Progenitor cell of endocrine pancreas (in vitro differentiated cells): ENCODE data around the gene WDR33. TPM values are rescaled to one million over a fixed set of nuclear protein-coding genes. Genes with fewer than 3 reads are reported as not detected.

Experiments used
- DNase-seq: peaks from one replicate; pipeline ENCODE4 v3.0.0; 2021; ENCODE audit warnings: low spot score; ENCODE audit not compliant: unreplicated experiment
- H3K27ac Mint-ChIP-seq: 2 replicates; pipeline ENCODE4 v1.8.0; 2021; ENCODE audit warnings: mild to moderate bottlenecking, moderate library complexity, mixed read lengths
- H3K27me3 Mint-ChIP-seq: 2 replicates; pipeline ENCODE4 v1.8.0; 2021; ENCODE audit warnings: mixed read lengths
- H3K36me3 Mint-ChIP-seq: 2 replicates; pipeline ENCODE4 v1.8.0; 2022; ENCODE audit warnings: mixed read lengths; ENCODE audit not compliant: insufficient read depth
- H3K4me1 Mint-ChIP-seq: 2 replicates; pipeline ENCODE4 v1.8.0; 2021; ENCODE audit warnings: low read depth, mixed read lengths
- H3K4me3 Mint-ChIP-seq: 2 replicates; pipeline ENCODE4 v1.8.0; 2021; ENCODE audit warnings: low read depth, mild to moderate bottlenecking, moderate library complexity, mixed read lengths
- H3K9me3 Mint-ChIP-seq: 2 replicates; pipeline ENCODE4 v1.8.0; 2021; ENCODE audit warnings: low read depth, mixed read lengths
- CTCF ChIP-seq: fragments of 200-600 bp; sonication (generic); IDR thresholded peaks from one replicate; pipeline ENCODE4 v1.5.0; 2021; ENCODE audit warnings: antibody characterized with exemption, mild to moderate bottlenecking; ENCODE audit not compliant: unreplicated experiment
- total RNA-seq: library from RNA; stranded (reverse); gene quantifications from 2 replicates; pipeline ENCODE4 v1.2.1, GENCODE V29; 2021

WDR33 gene
- total RNA-seq, 1 donor from 2014 or later = 74.2 TPM

- Mint-ChIP-seq H3K4me3 (no peak overlapping the region), H3K27ac (no peak overlapping the region), H3K36me3 (peaks cover 19% of the 10 kb centered on the region), H3K27me3 (no peaks in the 10 kb centered on the region), H3K4me1 (peaks cover 13% of the 10 kb centered on the region), H3K9me3 (no peaks in the 10 kb centered on the region)
- no peak for DNase-seq
- TF ChIP-seq CTCF = no peak
These were observed 105.4 kb downstream of the WDR33 start for GRCh38 chr2:127705391-127706065.

- no peaks in the 10 kb centered on the region for H3K27me3 Mint-ChIP-seq
- peaks cover 18% of the 10 kb centered on the region for H3K4me1 Mint-ChIP-seq
- no peaks in the 10 kb centered on the region for H3K9me3 Mint-ChIP-seq
- H3K4me3 Mint-ChIP-seq = no peak overlapping the region
- no peak for DNase-seq
- H3K27ac Mint-ChIP-seq = no peak overlapping the region
- no peak for TF ChIP-seq CTCF
- peaks cover 19% of the 10 kb centered on the region for H3K36me3 Mint-ChIP-seq
These were observed 106.2 kb downstream of the WDR33 start for GRCh38 chr2:127704641-127705390.

- H3K9me3 Mint-ChIP-seq = no peaks in the 10 kb centered on the region
- H3K27ac Mint-ChIP-seq = no peak overlapping the region
- DNase-seq = no peak
- H3K4me3 Mint-ChIP-seq = peak overlapping the region; percentile 74
- peaks cover 15% of the 10 kb centered on the region for H3K36me3 Mint-ChIP-seq
- H3K27me3 Mint-ChIP-seq = no peaks in the 10 kb centered on the region
- no peak for TF ChIP-seq CTCF
- peaks cover 18% of the 10 kb centered on the region for H3K4me1 Mint-ChIP-seq
These were observed 107.7 kb downstream of the WDR33 start for GRCh38 chr2:127703282-127703681.

GRCh38 chr2:127702395-127703009 lies 108.5 kb downstream of the WDR33 start:
- H3K9me3 Mint-ChIP-seq = no peaks in the 10 kb centered on the region
- H3K4me3 Mint-ChIP-seq = peak overlapping the region; percentile 74
- peaks cover 18% of the 10 kb centered on the region for H3K4me1 Mint-ChIP-seq
- H3K27ac Mint-ChIP-seq = peak overlapping the region; percentile 84
- peaks cover 11% of the 10 kb centered on the region for H3K36me3 Mint-ChIP-seq
- DNase-seq = no peak
- no peaks in the 10 kb centered on the region for H3K27me3 Mint-ChIP-seq
- no peak for TF ChIP-seq CTCF

- H3K9me3 Mint-ChIP-seq = no peaks in the 10 kb centered on the region
- no peaks in the 10 kb centered on the region for H3K27me3 Mint-ChIP-seq
- peaks cover 18% of the 10 kb centered on the region for H3K4me1 Mint-ChIP-seq
- peak; percentile 72 for DNase-seq
- peak; percentile 44 for TF ChIP-seq CTCF
- H3K27ac Mint-ChIP-seq = peak overlapping the region; percentile 99
- peak overlapping the region; percentile 90 for H3K4me3 Mint-ChIP-seq
- peaks cover 8% of the 10 kb centered on the region for H3K36me3 Mint-ChIP-seq
These were observed 109.1 kb downstream of the WDR33 start for GRCh38 chr2:127701651-127702394.
